GM12878 (cell line): ENCODE measurements around the gene SNX7. TPM values are rescaled to one million over a fixed set of nuclear protein-coding genes. Genes with fewer than 3 reads are reported as not detected.

Experiments used
- ATAC-seq: fragments of 200-7000 bp; cut with Tn5 transposase; 3 replicates; pipeline ENCODE4 v1.9.1; 2020; ENCODE audit warnings: mild to moderate bottlenecking, moderate library complexity
- BruUV-seq: library from RNA; stranded (reverse); fragments of 400-500 nt; replicated peaks from 2 replicates; lab custom pipeline; 2021; lab: Mats Ljungman, UMichigan
- CTCF ChIA-PET: fragments of 300-600 bp; sonication (Branson Sonifier 250); formaldehyde crosslinking; extraction: SDS; loops from one replicate; lab custom pipeline; 2021; ENCODE audit warnings: inconsistent platforms; lab: Yijun Ruan, JAX
- POLR2A ChIA-PET: fragments of 350-600 bp; formaldehyde crosslinking; extraction: SDS; loops from one replicate; lab custom pipeline; 2021; ENCODE audit warnings: inconsistent platforms; lab: Charles Lee
- RAD21 ChIA-PET: fragments of 300-600 bp; sonication (Branson Sonifier 250); formaldehyde crosslinking; loops from one replicate; lab custom pipeline; 2023; ENCODE audit warnings: antibody characterized with exemption; ENCODE audit not compliant: unreplicated experiment; lab: Charles Lee
- SMC1A ChIA-PET: fragments of 300-600 bp; sonication (Branson Sonifier 250); formaldehyde crosslinking; loops from one replicate; lab custom pipeline; 2023; ENCODE audit not compliant: unreplicated experiment, uncharacterized antibody; lab: Charles Lee
- DNase-seq: peaks from one replicate; pipeline ENCODE4 v3.0.0-alpha.2; 2011; ENCODE audit warnings: low read depth, low spot score
- FAIRE-seq: peaks from 3 replicates; lab custom pipeline; 2011; peaks lifted over from hg19 to GRCh38; lab: Jason Lieb, UNC
- H2AFZ ChIP-seq: 2 replicates; pipeline ENCODE4 v1.6.0; 2011; ENCODE audit warnings: low read depth, low read length, control low read depth; ENCODE audit not compliant: control insufficient read depth
- H3K27ac ChIP-seq: 2 replicates; pipeline ENCODE4 v1.5.1; 2011; ENCODE audit warnings: control low read depth; ENCODE audit not compliant: control insufficient read depth, insufficient read depth
- H3K27me3 ChIP-seq, 2 experiments: replicated peaks in 1 of 2; 2 replicates each; pipeline versions ENCODE4 v1.6.0 to v1.6.1; 2011; ENCODE audit warnings: low read length in 1 of 2; ENCODE audit not compliant: control insufficient read depth in 2 of 2, insufficient read depth in 2 of 2
- H3K36me3 ChIP-seq, 2 experiments: 2 replicates each; pipeline ENCODE4 v1.5.1; 2011; ENCODE audit warnings: low read length in 1 of 2; ENCODE audit not compliant: control insufficient read depth in 2 of 2, insufficient read depth in 2 of 2
- H3K4me1 ChIP-seq: 2 replicates; pipeline ENCODE4 v1.6.1; 2011; ENCODE audit warnings: mild to moderate bottlenecking, low read length, moderate library complexity, mixed read lengths; ENCODE audit not compliant: control insufficient read depth, insufficient read depth
- H3K4me2 ChIP-seq: 2 replicates; pipeline ENCODE4 v1.6.0; 2011; ENCODE audit warnings: control low read depth; ENCODE audit not compliant: control insufficient read depth, insufficient read depth
- H3K4me3 ChIP-seq: fragments of 200-600 bp; sonication (generic); 2 replicates; pipeline ENCODE4 v1.5.1; 2016
- H3K79me2 ChIP-seq: 2 replicates; pipeline ENCODE4 v1.6.0; 2011; ENCODE audit warnings: low read length; ENCODE audit not compliant: control insufficient read depth, insufficient read depth
- H3K9ac ChIP-seq: 2 replicates; pipeline ENCODE4 v1.8.0; 2011; ENCODE audit warnings: low read length, control low read depth, mixed read lengths; ENCODE audit not compliant: control insufficient read depth, insufficient read depth
- H3K9me3 ChIP-seq: replicated peaks from 3 replicates; pipeline ENCODE4 v1.5.1; 2011; ENCODE audit warnings: mild to moderate bottlenecking, low read length; ENCODE audit not compliant: control insufficient read depth, insufficient read depth
- H4K20me1 ChIP-seq: 2 replicates; pipeline ENCODE4 v1.6.0; 2011; ENCODE audit not compliant: control insufficient read depth, insufficient read depth
- ATF3 ChIP-seq: IDR thresholded peaks from 2 replicates; pipeline ENCODE4 v1.6.1; 2011; ENCODE audit warnings: low read depth, mild to moderate bottlenecking, low read length, moderate library complexity, borderline replicate concordance; ENCODE audit errors: extremely low read depth
- BACH1 ChIP-seq: fragments of 450-650 bp; IDR thresholded peaks from 2 replicates; pipeline ENCODE4 v1.6.1; 2017; ENCODE audit warnings: mild to moderate bottlenecking, borderline replicate concordance
- BHLHE40 ChIP-seq, 2 experiments: fragments of 450-650 bp in 1 of 2; IDR thresholded peaks; 2 replicates each; pipeline ENCODE4 v1.6.1; 2011 to 2017; ENCODE audit warnings: low read depth in 2 of 2, borderline replicate concordance in 1 of 2, improper control_type of control experiment in 1 of 2, low read length in 1 of 2, mild to moderate bottlenecking in 1 of 2
- CHD1 ChIP-seq: IDR thresholded peaks from 2 replicates; pipeline ENCODE4 v1.6.1; 2012; ENCODE audit warnings: low read depth, low read length, improper control_type of control experiment
- CHD2 ChIP-seq: IDR thresholded peaks from 2 replicates; pipeline ENCODE4 v1.6.1; 2011; ENCODE audit warnings: low read depth, low read length, improper control_type of control experiment, borderline replicate concordance
- CHD4 ChIP-seq: fragments of 200-600 bp; sonication (generic); IDR thresholded peaks from 2 replicates; pipeline ENCODE4 v1.6.1; 2016; ENCODE audit warnings: mild to moderate bottlenecking
- EED ChIP-seq: sonication (generic); IDR thresholded peaks from 2 replicates; pipeline ENCODE4 v1.6.1; 2016; ENCODE audit warnings: antibody characterized with exemption, low read depth
- EP300 ChIP-seq, 2 experiments: fragments of 150-350 bp in 1 of 2; IDR thresholded peaks; 2 replicates each; pipeline ENCODE4 v1.6.1; 2011 to 2012; ENCODE audit warnings: low read depth in 2 of 2, low read length in 2 of 2, borderline replicate concordance in 1 of 2, improper control_type of control experiment in 1 of 2, inconsistent platforms in 1 of 2; ENCODE audit not compliant: control insufficient read depth in 1 of 2
- HDGF ChIP-seq: fragments of 450-650 bp; IDR thresholded peaks from 2 replicates; pipeline ENCODE4 v1.6.1; 2016; ENCODE audit warnings: antibody characterized with exemption
- IKZF2 ChIP-seq, 2 experiments: fragments of 450-650 bp; IDR thresholded peaks; 2 replicates each; pipeline ENCODE4 v1.6.1; 2017; ENCODE audit warnings: mild to moderate bottlenecking in 2 of 2, moderate library complexity in 2 of 2
- JUND ChIP-seq: IDR thresholded peaks from 2 replicates; pipeline ENCODE4 v1.6.1; 2012; ENCODE audit warnings: low read depth, mild to moderate bottlenecking, low read length, improper control_type of control experiment, moderate library complexity
- NKRF ChIP-seq: fragments of 450-650 bp; conservative IDR thresholded peaks from 2 replicates; pipeline ENCODE4 v1.6.1; 2017; ENCODE audit warnings: mild to moderate bottlenecking, moderate library complexity
- NR2C2 ChIP-seq: IDR thresholded peaks from 2 replicates; pipeline ENCODE4 v1.6.1; 2011; ENCODE audit warnings: borderline replicate concordance, low read depth; ENCODE audit not compliant: control insufficient read depth, insufficient read length
- PKNOX1 ChIP-seq: fragments of 450-650 bp; IDR thresholded peaks from 2 replicates; pipeline ENCODE4 v1.6.1; 2016; ENCODE audit warnings: mild to moderate bottlenecking
- PRDM15 ChIP-seq: fragments of 450-650 bp; formaldehyde crosslinking; IDR thresholded peaks from 2 replicates; pipeline ENCODE4 v1.4.0; 2020; ENCODE audit warnings: mild to moderate bottlenecking, moderate library complexity
- YBX1 ChIP-seq: fragments of 450-650 bp; IDR thresholded peaks from 2 replicates; pipeline ENCODE4 v1.6.1; 2016; ENCODE audit warnings: antibody characterized with exemption
- ZNF217 ChIP-seq: fragments of 450-650 bp; IDR thresholded peaks from 2 replicates; pipeline ENCODE4 v1.6.1; 2017; ENCODE audit warnings: antibody characterized with exemption, mild to moderate bottlenecking
- WGBS: methylation state at CpG from one replicate; pipeline ENCODE4 v1.1.6; 2016; ENCODE audit warnings: low lambda C conversion rate; ENCODE audit not compliant: insufficient replicate concordance, insufficient coverage; ENCODE audit errors: missing lambda C conversion rate; 5-methylcytosine and 5-hydroxymethylcytosine counted together
- in situ Hi-C: fragments of 300-500 bp; cut with MboI; formaldehyde crosslinking; loops from 9 replicates; pipeline ENCODE4 v1.14.3; 2018; ENCODE audit warnings: mixed read lengths
- intact Hi-C: fragments of 100-400 bp; cut with micrococcal nuclease; formaldehyde crosslinking; loops from one replicate; pipeline ENCODE4 v1.14.2; 2022; ENCODE audit not compliant: unreplicated experiment
- polyA plus RNA-seq, 11 experiments: library from polyadenylated mRNA; depleted of rRNA in 4 of 11; unstranded in 6 of 11; stranded (reverse) in 5 of 11; fragments of >200 nt; fragmentation: Nextera tagmentation in 4 of 11; fragmentation: Illumina TruSeq in 1 of 11; extraction: Ambion mirVana in 4 of 11; extraction: Trizol in 1 of 11; gene quantifications; 1 replicate in 1 of 11; 2 replicates in 10 of 11; pipeline versions ENCODE4 v1.2.1 to v1.2.3, GENCODE V29; 2011 to 2016; ENCODE audit warnings: inconsistent platforms in 2 of 11, missing spikeins in 2 of 11, low read depth in 1 of 11
- total RNA-seq, 4 experiments: library from RNA; depleted of rRNA in 3 of 4; stranded (reverse); fragments of >200 nt in 3 of 4; fragmentation: Illumina TruSeq in 1 of 4; extraction: Trizol in 1 of 4; gene quantifications; 2 replicates each; pipeline versions ENCODE4 v1.2.1 to v1.2.3, GENCODE V29; 2013 to 2021

Gene SNX7
- total and polyA plus RNA-seq, 10 of the 15 experiments (the other 5 are each of a cell fraction or from before 2014, with no cell fraction given) = 0.23 to 0.82 (median 0.34) TPM

GRCh38 chr1:98707556-98707955, 46.0 kb downstream of the SNX7 start (continued):
- TF ChIP-seq PRDM15 = no peak
- TF ChIP-seq BHLHE40 (IDR thresholded peaks at IDR 0.05; ENCODE audit: borderline replicate concordance in 1 of 2, low read depth in 2 of 2, low read length in 1 of 2) = no peak
- TF ChIP-seq ATF3 = no peak
- no peak for TF ChIP-seq CHD1
- TF ChIP-seq IKZF2 (IDR thresholded peaks at IDR 0.05) = no peak
- no peak for TF ChIP-seq BACH1
- no peak for TF ChIP-seq ZNF217
- no peak for TF ChIP-seq CHD2
- no peak for TF ChIP-seq NR2C2

- Histone ChIP-seq H3K27me3 (no peaks in the 10 kb centered on the region), H3K9me3 (no peaks in the 10 kb centered on the region), H3K4me2 (no peak overlapping the region), H3K27ac (no peak overlapping the region), H3K9ac (no peak overlapping the region), H3K79me2 (no peaks in the 10 kb centered on the region), H3K4me1 (no peaks in the 10 kb centered on the region), H4K20me1 (no peaks in the 10 kb centered on the region), H2AFZ (no peak overlapping the region), H3K36me3 (no peaks in the 10 kb centered on the region), H3K4me3 (no peak overlapping the region)
- ChIA-PET POLR2A (interaction anchor here (2.0 kb wide), 1 partner anchor 23 kb away, joined by 6 read pairs; no protein-coding TSS in a partner anchor), CTCF (no interaction called here), RAD21 (no interaction called here), SMC1A (interaction anchor here (1.2 to 2.4 kb wide), 3 partner anchors 11 to 23 kb away, joined by 4 to 9 read pairs (median 5); no protein-coding TSS in a partner anchor)
- in situ Hi-C loops (no loop called here), intact Hi-C loops (no loop called here)
- ATAC-seq (peak; percentile 72), FAIRE-seq (no peak), DNase-seq (no peak)
- 31% methylated on average over 3 of the region's 3 CpGs for WGBS
- no TSS peak for BruUV-seq
- TF ChIP-seq EP300 (IDR thresholded peaks at IDR 0.05; ENCODE audit: borderline replicate concordance in 1 of 2, control insufficient read depth in 1 of 2, low read depth in 2 of 2, low read length in 2 of 2) = 0 out of 4 replicates have a peak, but pooled peaks of 1 of the 2 experiments have one; percentile 8
- no peak for TF ChIP-seq EED
- TF ChIP-seq YBX1 = no peak
- no peak for TF ChIP-seq CHD4
- TF ChIP-seq HDGF = no peak
- no peak for TF ChIP-seq JUND
- no peak for TF ChIP-seq PKNOX1
- no peak for TF ChIP-seq NKRF
Observed at GRCh38 chr1:98709906-98710305, 48.4 kb downstream of the SNX7 start.
